Measurements from ENCODE around the gene CD209. TPM values are rescaled to one million over a fixed set of nuclear protein-coding genes. Genes with fewer than 3 reads are reported as not detected.

CD209 gene
- total RNA-seq, 1 experiment from 2014 or later = not detected

GRCh38 chr19:7788178-7788932 lies 41.0 kb upstream of the CD209 start:
- H3K79me2 ChIP-seq (ENCODE audit: low read length) = no peaks in the 10 kb centered on the region
- DNase-seq = no peak
- H3K9ac ChIP-seq (ENCODE audit: low read length) = no peak overlapping the region
- no peak overlapping the region for H3K4me3 ChIP-seq (ENCODE audit: low read length)
- H3K36me3 ChIP-seq (ENCODE audit: insufficient read depth, low read length) = no peaks in the 10 kb centered on the region
- H4K20me1 ChIP-seq (ENCODE audit: insufficient read depth, low read depth, low read length) = no peaks in the 10 kb centered on the region
- no peaks in the 10 kb centered on the region for H3K9me2 ChIP-seq (replicated peaks; ENCODE audit: insufficient read depth, low read length)
- H3K4me1 ChIP-seq (ENCODE audit: low read length) = no peaks in the 10 kb centered on the region
- no peak overlapping the region for H3K27ac ChIP-seq (ENCODE audit: low read length)
- H3K27me3 ChIP-seq (ENCODE audit: low read length) = no peaks in the 10 kb centered on the region
- H3K9me3 ChIP-seq (ENCODE audit: low read length) = 0 out of 2 replicates have a peak, but pooled peaks cover 2% of the 10 kb centered on the region
- H2AFZ ChIP-seq (ENCODE audit: low read length) = no peak overlapping the region
- no peak overlapping the region for H3K4me2 ChIP-seq (ENCODE audit: low read depth, low read length, poor library complexity, severe bottlenecking)

GRCh38 chr19:7787602-7788177 lies 40.4 kb upstream of the CD209 start:
- no peak overlapping the region for H3K27ac ChIP-seq (ENCODE audit: low read length)
- H3K9me2 ChIP-seq (replicated peaks; ENCODE audit: insufficient read depth, low read length) = no peaks in the 10 kb centered on the region
- DNase-seq = no peak
- 0 out of 2 replicates have a peak, but pooled peaks cover 2% of the 10 kb centered on the region for H3K9me3 ChIP-seq (ENCODE audit: low read length)
- H3K4me3 ChIP-seq (ENCODE audit: low read length) = no peak overlapping the region
- no peak overlapping the region for H3K4me2 ChIP-seq (ENCODE audit: low read depth, low read length, poor library complexity, severe bottlenecking)
- H3K79me2 ChIP-seq (ENCODE audit: low read length) = no peaks in the 10 kb centered on the region
- no peak overlapping the region for H2AFZ ChIP-seq (ENCODE audit: low read length)
- no peaks in the 10 kb centered on the region for H3K36me3 ChIP-seq (ENCODE audit: insufficient read depth, low read length)
- no peaks in the 10 kb centered on the region for H3K27me3 ChIP-seq (ENCODE audit: low read length)
- no peak overlapping the region for H3K9ac ChIP-seq (ENCODE audit: low read length)
- no peaks in the 10 kb centered on the region for H3K4me1 ChIP-seq (ENCODE audit: low read length)
- H4K20me1 ChIP-seq (ENCODE audit: insufficient read depth, low read depth, low read length) = no peaks in the 10 kb centered on the region

- Histone ChIP-seq H3K4me3 (ENCODE audit: low read length) (no peak overlapping the region), H3K9me2 (replicated peaks; ENCODE audit: insufficient read depth, low read length) (no peaks in the 10 kb centered on the region), H2AFZ (ENCODE audit: low read length) (no peak overlapping the region), H3K27me3 (ENCODE audit: low read length) (no peaks in the 10 kb centered on the region), H3K79me2 (ENCODE audit: low read length) (no peaks in the 10 kb centered on the region), H4K20me1 (ENCODE audit: insufficient read depth, low read depth, low read length) (no peaks in the 10 kb centered on the region), H3K27ac (ENCODE audit: low read length) (no peak overlapping the region), H3K36me3 (ENCODE audit: insufficient read depth, low read length) (no peaks in the 10 kb centered on the region), H3K9me3 (ENCODE audit: low read length) (0 out of 2 replicates have a peak, but pooled peaks cover 2% of the 10 kb centered on the region), H3K4me2 (ENCODE audit: low read depth, low read length, poor library complexity, severe bottlenecking) (no peak overlapping the region), H3K4me1 (ENCODE audit: low read length) (no peaks in the 10 kb centered on the region), H3K9ac (ENCODE audit: low read length) (no peak overlapping the region)
- DNase-seq = no peak
Measured at GRCh38 chr19:7787141-7787540, 39.8 kb upstream of the CD209 start.

- H3K36me3 ChIP-seq (ENCODE audit: insufficient read depth, low read length) = no peaks in the 10 kb centered on the region
- H3K4me1 ChIP-seq (ENCODE audit: low read length) = no peaks in the 10 kb centered on the region
- H3K79me2 ChIP-seq (ENCODE audit: low read length) = no peaks in the 10 kb centered on the region
- H3K4me3 ChIP-seq (ENCODE audit: low read length) = no peak overlapping the region
- no peak overlapping the region for H3K9ac ChIP-seq (ENCODE audit: low read length)
- no peak for DNase-seq
- no peak overlapping the region for H3K27ac ChIP-seq (ENCODE audit: low read length)
- H3K4me2 ChIP-seq (ENCODE audit: low read depth, low read length, poor library complexity, severe bottlenecking) = no peak overlapping the region
- no peak overlapping the region for H2AFZ ChIP-seq (ENCODE audit: low read length)
- no peaks in the 10 kb centered on the region for H3K9me2 ChIP-seq (replicated peaks; ENCODE audit: insufficient read depth, low read length)
- no peaks in the 10 kb centered on the region for H4K20me1 ChIP-seq (ENCODE audit: insufficient read depth, low read depth, low read length)
- no peaks in the 10 kb centered on the region for H3K27me3 ChIP-seq (ENCODE audit: low read length)
- H3K9me3 ChIP-seq (ENCODE audit: low read length) = 0 out of 2 replicates have a peak, but pooled peaks cover 2% of the 10 kb centered on the region
Measured at GRCh38 chr19:7784856-7785255, 37.5 kb upstream of the CD209 start.

GRCh38 chr19:7783991-7784423 lies 36.7 kb upstream of the CD209 start:
- Histone ChIP-seq H3K27me3 (ENCODE audit: low read length) (no peaks in the 10 kb centered on the region), H3K9me3 (ENCODE audit: low read length) (0 out of 2 replicates have a peak, but pooled peaks cover 2% of the 10 kb centered on the region), H4K20me1 (ENCODE audit: insufficient read depth, low read depth, low read length) (no peaks in the 10 kb centered on the region), H3K4me2 (ENCODE audit: low read depth, low read length, poor library complexity, severe bottlenecking) (no peak overlapping the region), H3K27ac (ENCODE audit: low read length) (no peak overlapping the region), H3K9me2 (replicated peaks; ENCODE audit: insufficient read depth, low read length) (no peaks in the 10 kb centered on the region), H3K4me1 (ENCODE audit: low read length) (no peaks in the 10 kb centered on the region), H3K4me3 (ENCODE audit: low read length) (no peak overlapping the region), H3K79me2 (ENCODE audit: low read length) (no peaks in the 10 kb centered on the region), H2AFZ (ENCODE audit: low read length) (no peak overlapping the region), H3K36me3 (ENCODE audit: insufficient read depth, low read length) (no peaks in the 10 kb centered on the region), H3K9ac (ENCODE audit: low read length) (no peak overlapping the region)
- no peak for DNase-seq

GRCh38 chr19:7781157-7781556 lies 33.8 kb upstream of the CD209 start:
- Histone ChIP-seq H3K9me3 (ENCODE audit: low read length) (0 out of 2 replicates have a peak, but pooled peaks cover 2% of the 10 kb centered on the region), H3K4me3 (ENCODE audit: low read length) (no peak overlapping the region), H3K36me3 (ENCODE audit: insufficient read depth, low read length) (no peaks in the 10 kb centered on the region), H4K20me1 (ENCODE audit: insufficient read depth, low read depth, low read length) (no peaks in the 10 kb centered on the region), H3K27me3 (ENCODE audit: low read length) (no peaks in the 10 kb centered on the region), H3K4me1 (ENCODE audit: low read length) (no peaks in the 10 kb centered on the region), H3K79me2 (ENCODE audit: low read length) (no peaks in the 10 kb centered on the region), H2AFZ (ENCODE audit: low read length) (no peak overlapping the region), H3K27ac (ENCODE audit: low read length) (no peak overlapping the region), H3K9ac (ENCODE audit: low read length) (no peak overlapping the region), H3K4me2 (ENCODE audit: low read depth, low read length, poor library complexity, severe bottlenecking) (no peak overlapping the region), H3K9me2 (replicated peaks; ENCODE audit: insufficient read depth, low read length) (no peaks in the 10 kb centered on the region)
- no peak for DNase-seq

GRCh38 chr19:7779631-7780486 lies 32.5 kb upstream of the CD209 start:
- Histone ChIP-seq H3K4me3 (ENCODE audit: low read length) (no peak overlapping the region), H3K4me2 (ENCODE audit: low read depth, low read length, poor library complexity, severe bottlenecking) (no peak overlapping the region), H3K9me2 (replicated peaks; ENCODE audit: insufficient read depth, low read length) (no peaks in the 10 kb centered on the region), H3K9me3 (ENCODE audit: low read length) (0 out of 2 replicates have a peak, but pooled peaks cover 2% of the 10 kb centered on the region), H3K36me3 (ENCODE audit: insufficient read depth, low read length) (no peaks in the 10 kb centered on the region), H3K27ac (ENCODE audit: low read length) (no peak overlapping the region), H3K4me1 (ENCODE audit: low read length) (no peaks in the 10 kb centered on the region), H3K9ac (ENCODE audit: low read length) (no peak overlapping the region), H4K20me1 (ENCODE audit: insufficient read depth, low read depth, low read length) (no peaks in the 10 kb centered on the region), H3K79me2 (ENCODE audit: low read length) (no peaks in the 10 kb centered on the region), H2AFZ (ENCODE audit: low read length) (no peak overlapping the region), H3K27me3 (ENCODE audit: low read length) (no peaks in the 10 kb centered on the region)
- DNase-seq = no peak

GRCh38 chr19:7778081-7778480 lies 30.7 kb upstream of the CD209 start:
- no peak for DNase-seq
- H4K20me1 ChIP-seq (ENCODE audit: insufficient read depth, low read depth, low read length) = no peaks in the 10 kb centered on the region
- H3K27me3 ChIP-seq (ENCODE audit: low read length) = no peaks in the 10 kb centered on the region
- no peak overlapping the region for H3K9ac ChIP-seq (ENCODE audit: low read length)
- no peaks in the 10 kb centered on the region for H3K36me3 ChIP-seq (ENCODE audit: insufficient read depth, low read length)
- no peaks in the 10 kb centered on the region for H3K4me1 ChIP-seq (ENCODE audit: low read length)
- H2AFZ ChIP-seq (ENCODE audit: low read length) = no peak overlapping the region
- no peak overlapping the region for H3K27ac ChIP-seq (ENCODE audit: low read length)
- H3K9me3 ChIP-seq (ENCODE audit: low read length) = no peaks in the 10 kb centered on the region
- no peaks in the 10 kb centered on the region for H3K79me2 ChIP-seq (ENCODE audit: low read length)
- no peak overlapping the region for H3K4me3 ChIP-seq (ENCODE audit: low read length)
- H3K9me2 ChIP-seq (replicated peaks; ENCODE audit: insufficient read depth, low read length) = no peaks in the 10 kb centered on the region
- H3K4me2 ChIP-seq (ENCODE audit: low read depth, low read length, poor library complexity, severe bottlenecking) = no peak overlapping the region
